Gastroesophageal sphincter (tissue), 4 donors: ENCODE data around the gene PODNL1. TPM values are rescaled to one million over a fixed set of nuclear protein-coding genes. Genes with fewer than 3 reads are reported as not detected.

Source experiments
- ATAC-seq: fragments of 150-250 bp; one replicate; pipeline ENCODE4 v1.9.1; 2016; ENCODE audit warnings: mild to moderate bottlenecking, moderate library complexity
- H3K27ac ChIP-seq, 4 donors: fragments of 200-600 bp; sonication (generic) in 3 of 4; 1 replicate in 3 of 4; 2 replicates in 1 of 4; pipeline ENCODE4 v1.5.1; 2016 to 2019
- H3K27me3 ChIP-seq: fragments of 200-600 bp; sonication (generic); one replicate; pipeline ENCODE4 v1.5.1; 2019
- H3K36me3 ChIP-seq, 2 donors: fragments of 200-600 bp; sonication (generic); one replicate each; pipeline ENCODE4 v1.5.1; 2019; ENCODE audit warnings: control low read depth in 1 of 2
- H3K4me1 ChIP-seq, 3 donors: fragments of 200-600 bp; sonication (generic); 1 replicate in 2 of 3; 2 replicates in 1 of 3; pipeline ENCODE4 v1.5.1; 2016 to 2019; ENCODE audit warnings: control low read depth in 2 of 3
- H3K4me3 ChIP-seq, 2 donors: fragments of 200-600 bp; sonication (generic); one replicate each; pipeline ENCODE4 v1.5.1; 2019; ENCODE audit warnings: mild to moderate bottlenecking in 1 of 2, moderate library complexity in 1 of 2
- H3K9me3 ChIP-seq, 3 donors: fragments of 200-600 bp; sonication (generic); one replicate each; pipeline ENCODE4 v1.5.1; 2017 to 2019; ENCODE audit warnings: control low read depth in 2 of 3
- EP300 ChIP-seq: sonication (generic); formaldehyde crosslinking; IDR thresholded peaks from one replicate; pipeline ENCODE4 v1.6.1; 2017; ENCODE audit warnings: antibody characterized with exemption, mild to moderate bottlenecking
- POLR2A ChIP-seq, 2 donors: fragments of 450-650 bp; IDR thresholded peaks; one replicate each; pipeline ENCODE4 v1.6.1; 2017; ENCODE audit warnings: antibody characterized with exemption in 2 of 2, mild to moderate bottlenecking in 2 of 2, moderate library complexity in 1 of 2
- POLR2AphosphoS5 ChIP-seq: sonication (generic); formaldehyde crosslinking; IDR thresholded peaks from one replicate; pipeline ENCODE4 v1.6.1; 2017; ENCODE audit warnings: antibody characterized with exemption
- whole genome bisulfite sequencing, 2 donors: methylation state at CpG; one replicate each; pipeline ENCODE4 v1.1.5; 2018; ENCODE audit warnings: low coverage in 1 of 2; 5-methylcytosine and 5-hydroxymethylcytosine counted together
- total RNA-seq, 4 donors: library from RNA; depleted of rRNA; stranded (reverse); fragments of >200 nt; gene quantifications; one replicate each; pipeline ENCODE4 v1.1.0, GENCODE V29; 2016
- TF ChIP-seq, protein P1 (sequence below), 4 experiments: fragments of 200-600 bp in 2 of 4; fragments of 450-650 bp in 2 of 4; sonication (generic) in 1 of 4; IDR thresholded peaks; one replicate each; pipeline ENCODE4 v1.5.1; 2017 to 2019; ENCODE audit warnings: antibody characterized with exemption in 4 of 4, mild to moderate bottlenecking in 2 of 4, moderate library complexity in 2 of 4

The PODNL1 gene
- total RNA-seq, 4 donors from 2014 or later = 0.62 to 0.67 TPM; not detected in 2

DNA sequence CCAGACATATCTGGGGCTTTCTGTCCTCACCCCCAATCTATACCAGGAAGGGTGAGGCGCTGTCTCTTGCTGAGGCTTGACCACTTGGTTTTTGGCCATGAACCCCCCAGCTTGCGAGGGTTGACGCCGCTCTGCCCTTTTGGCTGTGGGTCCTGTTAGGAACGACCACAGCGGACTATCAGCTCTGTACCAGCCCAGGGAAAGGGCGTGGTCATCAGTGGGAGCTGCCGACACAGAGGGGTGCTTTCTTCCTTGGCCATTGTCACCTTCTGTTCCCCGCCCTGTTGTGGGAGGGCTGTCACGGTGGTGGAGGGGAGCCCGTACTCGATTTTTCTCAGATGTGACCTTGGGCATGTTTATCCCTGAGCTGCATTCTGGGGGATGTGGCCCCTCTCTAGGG is 19.8 kb upstream of the PODNL1 start:
- 90% methylated on average over 2 of the region's 12 CpGs; no CpG with 5 or more reads in 1 of the 2 donors for WGBS, 2 donors
- Histone ChIP-seq H3K4me3 (no peak overlapping the region), H3K36me3 (peaks cover 0 to 88% of the 10 kb centered on the region in 2 donors), H3K9me3 (no peaks in the 10 kb centered on the region), H3K27ac (no peak overlapping the region), H3K27me3 (no peaks in the 10 kb centered on the region), H3K4me1 (peaks cover 0 to 29% (median 10%) of the 10 kb centered on the region in 3 donors)
- ATAC-seq = no peak
- TF ChIP-seq, protein P1, sequence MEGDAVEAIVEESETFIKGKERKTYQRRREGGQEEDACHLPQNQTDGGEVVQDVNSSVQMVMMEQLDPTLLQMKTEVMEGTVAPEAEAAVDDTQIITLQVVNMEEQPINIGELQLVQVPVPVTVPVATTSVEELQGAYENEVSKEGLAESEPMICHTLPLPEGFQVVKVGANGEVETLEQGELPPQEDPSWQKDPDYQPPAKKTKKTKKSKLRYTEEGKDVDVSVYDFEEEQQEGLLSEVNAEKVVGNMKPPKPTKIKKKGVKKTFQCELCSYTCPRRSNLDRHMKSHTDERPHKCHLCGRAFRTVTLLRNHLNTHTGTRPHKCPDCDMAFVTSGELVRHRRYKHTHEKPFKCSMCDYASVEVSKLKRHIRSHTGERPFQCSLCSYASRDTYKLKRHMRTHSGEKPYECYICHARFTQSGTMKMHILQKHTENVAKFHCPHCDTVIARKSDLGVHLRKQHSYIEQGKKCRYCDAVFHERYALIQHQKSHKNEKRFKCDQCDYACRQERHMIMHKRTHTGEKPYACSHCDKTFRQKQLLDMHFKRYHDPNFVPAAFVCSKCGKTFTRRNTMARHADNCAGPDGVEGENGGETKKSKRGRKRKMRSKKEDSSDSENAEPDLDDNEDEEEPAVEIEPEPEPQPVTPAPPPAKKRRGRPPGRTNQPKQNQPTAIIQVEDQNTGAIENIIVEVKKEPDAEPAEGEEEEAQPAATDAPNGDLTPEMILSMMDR (IDR thresholded peaks at IDR 0.05) = no peak
- TF ChIP-seq POLR2A (IDR thresholded peaks at IDR 0.05) = no peak
- TF ChIP-seq POLR2AphosphoS5 = no peak
- no peak for TF ChIP-seq EP300

DNA sequence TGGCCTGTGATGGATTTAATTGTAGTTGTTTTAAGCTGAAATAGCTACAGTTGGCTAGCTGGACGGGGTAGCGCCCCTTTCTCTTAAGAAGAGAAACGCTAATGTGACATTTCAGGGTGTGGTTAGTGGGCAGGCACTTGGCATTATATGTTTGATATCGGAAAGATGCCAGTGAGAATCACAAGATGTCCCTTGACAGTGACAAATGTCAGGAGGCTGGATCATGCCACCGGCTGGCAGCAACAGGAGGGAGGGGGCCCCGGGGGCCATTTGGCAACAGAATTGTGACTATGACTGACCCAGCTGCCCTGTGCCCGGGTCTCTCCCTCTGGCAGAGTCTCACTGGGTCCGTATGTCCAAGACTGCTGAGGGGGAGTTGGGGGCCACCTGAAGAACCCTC is 18.8 kb upstream of the PODNL1 start:
- no peak overlapping the region for H3K27ac ChIP-seq
- peaks cover 0 to 80% of the 10 kb centered on the region in 2 donors for H3K36me3 ChIP-seq
- H3K9me3 ChIP-seq = no peaks in the 10 kb centered on the region
- H3K27me3 ChIP-seq = no peaks in the 10 kb centered on the region
- TF ChIP-seq, protein P1 (IDR thresholded peaks at IDR 0.05) = no peak
- TF ChIP-seq EP300 (no peak), POLR2AphosphoS5 (no peak), POLR2A (IDR thresholded peaks at IDR 0.05) (no peak)
- no peak overlapping the region for H3K4me3 ChIP-seq
- 17 to 64% methylated on average over 1 to 6 of the region's 8 CpGs for WGBS, 2 donors
- no peak for ATAC-seq
- H3K4me1 ChIP-seq = peaks cover 0 to 23% (median 13%) of the 10 kb centered on the region in 3 donors

DNA sequence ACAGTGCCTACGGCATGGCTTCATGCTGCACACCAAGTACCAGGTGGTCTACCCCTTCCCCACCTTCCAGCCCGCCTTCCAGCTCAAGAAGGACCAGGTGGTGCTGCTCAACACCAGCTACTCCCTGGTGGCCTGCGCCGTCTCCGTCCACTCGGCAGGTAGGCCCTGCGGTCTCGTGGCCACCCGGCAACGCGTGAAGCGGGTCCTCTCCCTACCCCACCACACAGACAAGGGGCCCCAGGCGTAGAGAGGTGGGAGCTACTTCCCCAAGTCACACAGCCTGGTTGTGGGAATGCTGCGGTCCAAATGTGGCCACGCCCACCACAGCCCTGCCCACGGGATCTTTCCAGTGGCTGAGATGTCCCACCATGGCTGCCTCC is 18.1 kb upstream of the PODNL1 start:
- Histone ChIP-seq H3K4me3 (no peak overlapping the region), H3K4me1 (peaks cover 0 to 26% (median 13%) of the 10 kb centered on the region in 3 donors), H3K27ac (no peak overlapping the region), H3K9me3 (no peaks in the 10 kb centered on the region), H3K36me3 (peaks cover 0 to 74% of the 10 kb centered on the region in 2 donors), H3K27me3 (no peaks in the 10 kb centered on the region)
- ATAC-seq = no peak
- TF ChIP-seq, protein P1 (IDR thresholded peaks at IDR 0.05) = no peak
- TF ChIP-seq EP300 (no peak), POLR2A (IDR thresholded peaks at IDR 0.05) (no peak), POLR2AphosphoS5 (no peak)
- WGBS, 2 donors = 93% methylated on average over 9 of the region's 16 CpGs; no CpG with 5 or more reads in 1 of the 2 donors

DNA sequence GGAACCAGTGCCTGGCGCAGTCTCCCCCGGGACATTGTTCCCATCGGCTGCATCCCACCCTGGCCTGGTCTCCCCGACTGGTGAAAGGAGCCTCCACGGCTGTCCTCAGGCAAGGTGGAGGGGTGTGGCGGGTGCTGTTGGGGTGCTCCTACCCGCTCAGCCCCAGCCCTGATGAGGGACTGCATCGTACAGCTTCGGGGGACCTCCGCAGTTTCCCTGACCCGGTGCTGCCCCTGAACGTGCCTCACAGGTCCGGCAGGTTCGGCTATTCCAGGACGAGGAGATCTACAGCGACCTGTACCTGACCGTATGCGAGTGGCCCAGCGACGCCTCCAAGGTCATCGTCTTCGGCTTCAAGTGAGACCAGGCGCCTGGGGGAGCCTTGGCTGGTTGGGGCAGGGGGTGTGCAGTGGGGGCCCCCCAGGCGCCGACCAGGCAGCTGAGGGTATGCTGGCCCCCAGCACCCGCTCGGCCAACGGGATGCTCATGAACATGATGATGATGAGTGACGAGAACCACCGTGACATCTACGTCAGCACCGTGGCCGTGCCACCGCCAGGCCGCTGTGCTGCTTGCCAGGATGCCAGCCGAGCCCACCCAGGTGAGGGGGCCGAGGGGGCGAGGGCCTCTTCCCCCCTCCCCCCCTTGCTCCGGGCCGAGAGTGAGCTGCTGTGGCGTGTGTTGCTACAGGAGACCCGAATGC is 17.6 kb upstream of the PODNL1 start:
- TF ChIP-seq EP300 = no peak
- TF ChIP-seq POLR2AphosphoS5 = no peak
- no peak for TF ChIP-seq POLR2A (IDR thresholded peaks at IDR 0.05)
- TF ChIP-seq, protein P1 (IDR thresholded peaks at IDR 0.05) = no peak
- no peaks in the 10 kb centered on the region for H3K27me3 ChIP-seq
- H3K4me3 ChIP-seq = no peak overlapping the region
- peaks cover 0 to 27% (median 13%) of the 10 kb centered on the region in 3 donors for H3K4me1 ChIP-seq
- 100% methylated on average over 1 of the region's 42 CpGs for WGBS, 2 donors
- no peak overlapping the region for H3K27ac ChIP-seq
- peaks cover 0 to 68% of the 10 kb centered on the region in 2 donors for H3K36me3 ChIP-seq
- no peaks in the 10 kb centered on the region for H3K9me3 ChIP-seq
- no peak for ATAC-seq

DNA sequence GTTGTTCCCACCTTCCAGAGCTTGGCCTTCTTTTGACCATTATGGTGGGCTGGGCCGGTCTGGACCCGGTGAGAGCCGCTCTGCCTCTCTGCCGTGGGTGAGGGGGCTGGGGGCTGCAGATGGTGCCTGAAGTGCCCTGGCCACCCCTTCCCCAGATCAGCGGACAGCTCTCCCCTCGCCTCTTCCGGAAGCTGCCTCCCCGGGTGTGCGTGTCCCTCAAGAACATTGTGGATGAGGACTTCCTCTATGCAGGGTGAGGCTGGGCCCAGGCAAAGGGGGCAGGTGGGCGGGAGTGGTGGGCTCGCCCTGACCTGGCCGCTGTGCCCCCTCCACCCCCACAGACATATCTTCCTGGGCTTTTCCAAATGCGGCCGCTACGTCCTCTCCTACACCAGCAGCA is 16.0 kb upstream of the PODNL1 start:
- Histone ChIP-seq H3K27me3 (no peaks in the 10 kb centered on the region), H3K9me3 (no peaks in the 10 kb centered on the region), H3K4me3 (no peak overlapping the region), H3K27ac (no peak overlapping the region), H3K36me3 (peaks cover 0 to 52% of the 10 kb centered on the region in 2 donors), H3K4me1 (peaks cover 0 to 27% (median 13%) of the 10 kb centered on the region in 3 donors)
- TF ChIP-seq POLR2A (IDR thresholded peaks at IDR 0.05) (no peak), EP300 (no peak), POLR2AphosphoS5 (no peak)
- TF ChIP-seq, protein P1 (IDR thresholded peaks at IDR 0.05) = no peak
- no peak for ATAC-seq
- 40 to 94% methylated on average over 1 to 5 of the region's 15 CpGs for WGBS, 2 donors
